GM21447 (cell line): Measurements from ENCODE around the gene TNFRSF11A.

Experiments used
- ATAC-seq: cut with Tn5 transposase; IDR thresholded peaks from one replicate; pipeline ENCODE4 v1.9.1; 2021; ENCODE audit not compliant: unreplicated experiment

The TNFRSF11A gene

GRCh38 chr18:62324917-62325805 lies at the start of gene TNFRSF11A:
Gene TNFRSF11A (plus strand): TSS chr18:62325310. CDS start chr18:62325353, 43 bp downstream.
- ATAC-seq, result peak; percentile 62

GRCh38 chr18:62277045-62277444 lies 48.1 kb upstream of the TNFRSF11A start:
- ATAC-seq, result no peak

DNA sequence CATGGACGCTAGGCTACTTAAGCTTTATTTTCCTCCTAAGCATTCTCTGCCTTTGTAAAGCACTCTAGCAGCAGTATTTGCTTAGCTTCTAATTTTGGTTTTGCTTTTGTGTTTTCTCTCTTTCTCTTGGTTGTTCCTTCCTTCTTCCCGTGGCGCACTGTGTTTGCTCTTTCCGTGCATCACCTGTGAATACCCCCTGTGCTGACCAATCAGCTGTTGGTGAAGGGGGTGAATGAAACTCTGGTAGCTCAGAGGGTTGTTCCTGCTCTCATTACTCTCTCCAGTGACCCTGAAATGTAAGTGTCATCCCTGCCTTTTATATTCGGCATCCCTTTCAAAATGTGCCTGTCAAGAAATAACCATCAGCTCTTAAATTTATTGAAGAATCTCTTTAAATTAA lies 45.5 kb upstream of the TNFRSF11A start:
- ATAC-seq, result no peak

GRCh38 chr18:62280058-62280457 lies 45.1 kb upstream of the TNFRSF11A start:
- ATAC-seq, result no peak

DNA sequence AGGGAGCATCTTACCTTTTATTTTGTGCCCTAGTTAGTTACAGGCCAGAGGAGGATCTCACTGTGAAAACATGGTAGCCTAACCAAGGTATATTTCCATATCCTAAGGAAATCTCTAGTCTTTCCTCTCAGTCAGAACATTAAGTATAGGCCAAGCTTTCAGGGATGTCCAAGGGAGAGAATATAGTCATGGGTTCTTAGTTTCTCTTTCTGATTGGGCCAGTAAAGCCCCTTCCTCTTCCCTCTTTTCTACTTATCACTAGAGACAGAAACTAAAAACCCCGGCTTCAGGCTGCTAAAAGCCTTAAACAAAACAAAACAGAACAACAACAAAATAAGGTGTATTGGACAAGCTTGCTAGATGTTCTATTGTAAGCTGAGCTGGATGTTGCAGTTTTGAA lies 44.3 kb upstream of the TNFRSF11A start:
- ATAC-seq, result no peak

- ATAC-seq, result no peak
Measured at GRCh38 chr18:62281684-62282083, 43.4 kb upstream of the TNFRSF11A start.

GRCh38 chr18:62282188-62282629 lies 42.9 kb upstream of the TNFRSF11A start:
- ATAC-seq, result no peak

DNA sequence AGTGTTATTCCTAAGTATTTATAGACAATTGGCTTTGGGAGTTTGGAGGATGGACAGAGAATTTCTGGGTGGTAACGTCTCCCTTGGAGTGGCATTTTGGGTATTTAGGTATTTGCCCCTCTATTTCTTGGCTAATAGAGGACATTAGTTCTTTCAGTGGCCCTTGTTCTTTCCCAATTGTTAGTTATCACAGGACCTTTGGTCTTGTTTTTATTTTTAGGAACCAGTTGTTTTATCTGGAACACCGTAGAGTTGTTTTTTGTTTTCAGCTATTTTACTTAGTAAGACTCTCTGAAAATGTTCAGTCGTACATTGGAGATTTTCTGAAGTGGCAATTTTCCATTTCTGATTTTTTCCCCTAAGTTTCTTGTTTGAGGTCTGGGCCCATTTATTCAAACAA lies 40.5 kb upstream of the TNFRSF11A start:
- no peak for ATAC-seq

GRCh38 chr18:62285281-62285680 lies 39.8 kb upstream of the TNFRSF11A start:
- no peak for ATAC-seq

DNA sequence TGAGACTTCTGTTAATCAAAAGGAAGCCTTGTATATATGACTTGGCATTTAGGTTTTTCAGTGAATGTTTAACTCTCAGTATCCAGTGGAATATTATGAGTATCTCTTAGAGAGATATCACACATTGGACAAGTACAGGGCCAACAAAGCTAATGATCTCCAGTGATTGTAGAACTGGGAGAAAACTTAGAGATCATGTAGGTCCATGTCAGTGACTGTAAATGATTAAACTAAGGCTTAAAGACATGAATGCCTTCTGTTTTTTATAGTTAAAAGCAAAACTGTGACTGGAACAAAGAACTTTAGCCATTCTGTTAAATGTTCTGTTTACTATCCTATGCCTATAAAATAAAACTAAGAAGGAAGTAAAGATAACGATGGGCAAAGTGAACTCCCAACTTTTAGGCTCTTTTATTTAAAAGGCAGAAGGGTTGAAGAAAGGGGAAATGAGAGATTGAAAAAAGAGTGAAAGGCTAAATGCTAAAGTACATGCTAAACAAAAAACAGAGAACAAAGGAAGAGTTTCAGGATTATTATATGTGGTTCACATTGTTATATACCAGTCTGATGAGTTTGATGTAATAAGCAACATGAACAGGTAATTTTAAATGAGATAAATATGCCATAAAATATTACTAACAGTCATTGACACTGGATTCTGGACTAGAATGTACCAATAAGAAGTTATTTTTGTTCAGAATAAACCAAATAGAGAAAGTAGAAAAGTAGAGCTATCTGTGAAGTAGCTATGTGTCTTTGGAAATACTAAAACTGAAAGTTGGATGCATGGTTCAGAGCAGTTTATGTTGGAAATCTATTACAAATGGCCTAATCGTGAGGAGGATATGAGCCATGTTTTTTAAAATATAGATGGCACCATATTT lies 37.1 kb upstream of the TNFRSF11A start:
- peak; percentile 35 for ATAC-seq

GRCh38 chr18:62288665-62289008 lies 36.5 kb upstream of the TNFRSF11A start:
- peak; percentile 71 for ATAC-seq

- peak; percentile 52 for ATAC-seq
Measured at GRCh38 chr18:62289047-62289446, 36.1 kb upstream of the TNFRSF11A start.

DNA sequence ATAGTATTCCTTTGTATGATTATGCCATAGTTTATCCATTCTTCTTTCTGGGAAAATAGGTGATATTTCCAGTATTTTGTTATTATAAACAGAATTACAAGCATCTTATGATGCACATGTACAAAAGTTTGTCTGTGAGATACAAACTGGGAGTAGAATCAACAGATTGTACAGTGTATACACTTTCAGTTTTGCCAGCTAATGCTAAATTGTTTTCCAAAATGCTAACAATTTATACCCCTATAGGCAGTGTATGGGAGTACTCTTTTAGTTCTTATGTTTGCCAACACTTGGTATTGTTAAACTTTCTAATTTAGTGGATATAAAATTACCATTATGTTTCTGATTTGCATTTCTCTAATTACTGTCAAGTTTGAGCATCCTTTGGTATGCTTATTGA lies 31.0 kb upstream of the TNFRSF11A start:
- no peak for ATAC-seq

- ATAC-seq, result no peak
Measured at GRCh38 chr18:62300359-62300963, 24.6 kb upstream of the TNFRSF11A start.

GRCh38 chr18:62301322-62301721 lies 23.8 kb upstream of the TNFRSF11A start:
- ATAC-seq, result no peak

- ATAC-seq, result no peak
Measured at GRCh38 chr18:62312851-62313250, 12.3 kb upstream of the TNFRSF11A start.

DNA sequence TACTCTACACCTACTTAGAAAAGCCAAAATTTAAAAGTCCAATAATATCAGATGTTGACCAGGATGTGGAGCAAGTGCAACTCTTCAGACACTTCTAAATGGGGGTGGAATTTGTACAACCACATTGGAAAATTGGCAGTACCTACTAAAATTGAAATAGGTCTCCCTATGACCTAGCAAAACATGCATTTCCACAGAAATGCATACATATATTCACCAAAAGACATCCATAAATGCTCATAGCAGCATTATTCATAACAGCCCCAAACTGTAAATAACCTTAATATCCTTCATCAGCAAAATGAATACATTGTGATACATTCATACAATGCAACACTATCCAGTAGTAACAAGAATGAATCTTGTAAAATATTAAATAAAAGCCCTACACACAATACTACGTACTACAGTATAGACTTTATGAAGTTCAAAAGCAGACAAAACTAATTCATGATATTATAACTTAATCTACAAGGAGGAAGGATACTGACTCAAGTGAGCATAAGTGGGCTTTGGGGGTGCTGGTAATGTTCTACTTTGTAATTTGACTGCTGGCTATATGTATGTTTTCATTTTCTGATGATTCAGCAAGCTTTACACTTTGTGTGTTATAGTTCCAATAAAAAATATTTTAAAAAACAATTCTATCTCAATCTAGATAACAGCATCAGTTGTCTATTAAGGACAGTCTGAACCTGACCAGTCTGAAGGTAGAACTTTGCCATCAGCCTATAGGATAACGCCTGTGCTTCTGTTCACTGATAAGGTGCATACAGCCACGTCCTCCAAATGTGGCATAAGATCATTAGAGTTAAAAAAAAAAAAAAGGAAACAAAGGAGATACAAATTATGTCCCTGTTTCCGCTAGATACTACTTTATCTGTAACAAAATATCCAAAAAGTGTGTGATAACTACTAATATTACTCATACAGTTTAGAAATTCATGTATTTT lies 6.6 kb upstream of the TNFRSF11A start:
- ATAC-seq, result no peak

DNA sequence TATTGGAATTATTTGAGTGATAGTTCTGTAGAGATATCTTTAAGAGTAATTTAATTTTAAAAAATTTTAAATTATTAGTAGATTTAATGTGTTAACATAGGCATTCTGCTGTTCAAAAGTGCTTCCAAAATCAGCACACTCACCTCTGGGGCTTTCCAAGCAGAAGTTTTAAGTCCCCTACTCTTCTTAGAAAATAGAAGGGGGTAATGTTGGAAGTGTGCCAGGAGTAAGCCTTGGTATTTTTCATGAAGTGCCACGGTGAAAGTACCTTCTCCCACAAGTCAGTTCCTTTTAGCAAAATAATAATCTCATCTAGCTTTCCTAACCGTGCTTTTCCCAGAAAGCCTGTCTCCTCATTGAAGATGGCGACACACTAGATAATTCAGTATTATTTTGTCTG lies 3.9 kb upstream of the TNFRSF11A start:
- ATAC-seq, result no peak

- ATAC-seq, result no peak
Measured at GRCh38 chr18:62323483-62324180, 1.5 kb upstream of the TNFRSF11A start.
